Fibroblast of villous mesenchyme (primary cell): ENCODE data around the gene TM9SF3. TPM values are rescaled to one million over a fixed set of nuclear protein-coding genes. Genes with fewer than 3 reads are reported as not detected.

ENCODE experiments used
- DNase-seq: peaks from one replicate; pipeline ENCODE4 v3.0.0-alpha.2; 2010; ENCODE audit warnings: low read depth
- H3K4me3 ChIP-seq: 2 replicates; pipeline ENCODE4 v1.5.1; 2011; ENCODE audit warnings: low read depth, mild to moderate bottlenecking, low read length
- CTCF ChIP-seq: IDR thresholded peaks from 2 replicates; pipeline ENCODE4 v1.5.1; 2012; ENCODE audit warnings: low read depth, mild to moderate bottlenecking, low read length; ENCODE audit not compliant: insufficient read depth
- small RNA-seq: library from RNA; depleted of rRNA; stranded (forward); fragments of <200 nt; gene quantifications from one replicate; pipeline ENCODE3, GENCODE V24; 2012
- total RNA-seq: library from RNA; depleted of rRNA; stranded (reverse); fragments of >200 nt; gene quantifications from 2 replicates; pipeline ENCODE4 v1.2.3, GENCODE V29; 2012

The TM9SF3 gene
- total RNA-seq, 1 donor = 147 TPM

- no peak for DNase-seq
- H3K4me3 ChIP-seq = no peak overlapping the region
- no peak for TF ChIP-seq CTCF
Observed at GRCh38 chr10:96488161-96488935, 98.5 kb downstream of the TM9SF3 start.

- TF ChIP-seq CTCF = no peak
- H3K4me3 ChIP-seq = no peak overlapping the region
- no peak for DNase-seq
Observed at GRCh38 chr10:96482815-96483588, 103.8 kb downstream of the TM9SF3 start.

GRCh38 chr10:96478355-96478754 is 108.5 kb downstream of the TM9SF3 start:
- no peak overlapping the region for H3K4me3 ChIP-seq
- no peak for DNase-seq
- no peak for TF ChIP-seq CTCF

GRCh38 chr10:96473866-96474265 is 112.9 kb downstream of the TM9SF3 start:
- TF ChIP-seq CTCF = no peak
- H3K4me3 ChIP-seq = no peak overlapping the region

GRCh38 chr10:96470116-96470743 is 116.6 kb downstream of the TM9SF3 start:
- peak; percentile 36 for DNase-seq
- H3K4me3 ChIP-seq = no peak overlapping the region
- TF ChIP-seq CTCF = peak; percentile 71

More at GRCh38 chr10:96473866-96474265, 112.9 kb downstream of the TM9SF3 start:
- DNase-seq = no peak

- no peak overlapping the region for H3K4me3 ChIP-seq
- DNase-seq = no peak
- no peak for TF ChIP-seq CTCF
Observed at GRCh38 chr10:96468845-96469244, 118.0 kb downstream of the TM9SF3 start.

Small RNA genes within 50 kb of the gene (small RNA-seq; reads per million reads assigned to genes)
- not detected for gene RNA5SP324

Other genes starting within 250 kb of the TM9SF3 start
- gene OPALIN, start 228.0 kb downstream of the TM9SF3 start, total RNA-seq = not detected in 2 replicates
- under 0.01 TPM in 1 of 2 replicates, not detected in the other for gene TLL2, start 73.1 kb downstream of the TM9SF3 start, total RNA-seq
- gene PIK3AP1, start 133.5 kb upstream of the TM9SF3 start, total RNA-seq = under 0.01 TPM in 1 of 2 replicates, not detected in the other
- gene LCOR, start 245.3 kb upstream of the TM9SF3 start, total RNA-seq = 31.6 and 58.7 TPM in 2 replicates